Fibroblast of the aortic adventitia (primary cell): ENCODE results near the gene TCF15. TPM values are rescaled to one million over a fixed set of nuclear protein-coding genes. Genes with fewer than 3 reads are reported as not detected.
A peak's percentile ranks its signal among the peaks of the same experiment; 100 is the strongest.
"Not testable (repeated sequence)": the region's sequence is repeated elsewhere in the genome, so short reads cannot be mapped to it uniquely, and the experiment has no call there.

Experiments
- DNase-seq: peaks from one replicate; pipeline ENCODE4 v3.0.0-alpha.2; 2010; ENCODE audit warnings: low read depth
- H3K4me3 ChIP-seq: 2 replicates; pipeline ENCODE4 v1.5.1; 2011; ENCODE audit warnings: low read depth, mild to moderate bottlenecking, control low read depth, low read length, moderate library complexity
- CTCF ChIP-seq: IDR thresholded peaks from 2 replicates; pipeline ENCODE4 v1.5.1; 2011; ENCODE audit warnings: mild to moderate bottlenecking, low read length, control low read depth, inconsistent platforms; ENCODE audit not compliant: insufficient read depth
- total RNA-seq: library from RNA; depleted of rRNA; stranded (reverse); fragments of >200 nt; gene quantifications from 2 replicates; pipeline ENCODE4 v1.2.3, GENCODE V29; 2012; ENCODE audit warnings: low replicate concordance

TCF15 gene
- total RNA-seq, 1 donor: not detected

GRCh38 chr20:582204-582603 is 27.9 kb downstream of the TCF15 start:
- H3K4me3 ChIP-seq: no peak overlapping the region
- DNase-seq: no peak
- TF ChIP-seq CTCF: no peak

- not testable (repeated sequence) for H3K4me3 ChIP-seq, DNase-seq
Observed at GRCh38 chr20:578940-579690, 31.0 kb downstream of the TCF15 start.

GRCh38 chr20:577167-577791 is 32.8 kb downstream of the TCF15 start:
- peak; percentile 6 for DNase-seq
- TF ChIP-seq CTCF: peak; percentile 45
- no peak overlapping the region for H3K4me3 ChIP-seq

- H3K4me3 ChIP-seq: no peak overlapping the region
- TF ChIP-seq CTCF: no peak
- no peak for DNase-seq
Observed at GRCh38 chr20:576156-576555, 34.0 kb downstream of the TCF15 start.

- H3K4me3 ChIP-seq: no peak overlapping the region
- TF ChIP-seq CTCF: no peak
- DNase-seq: no peak
Observed at GRCh38 chr20:575230-575629, 34.9 kb downstream of the TCF15 start.

GRCh38 chr20:574297-574942 is 35.7 kb downstream of the TCF15 start:
- no peak overlapping the region for H3K4me3 ChIP-seq
- DNase-seq: no peak
- TF ChIP-seq CTCF: no peak
